Endometrial microvascular endothelial cells (primary cell): ENCODE measurements around the gene NR2F2. TPM values are rescaled to one million over a fixed set of nuclear protein-coding genes. Genes with fewer than 3 reads are reported as not detected.

Experiments used
- in situ Hi-C: cut with HindIII; loops from 2 replicates; pipeline ENCODE4 v1.10.0; 2017; ENCODE audit warnings: low sequenced_read_pairs, low pct_unique_long_range_greater_than_20kb; ENCODE audit errors: inconsistent ontology term
- total RNA-seq: library from RNA; depleted of rRNA; stranded (reverse); fragments of >200 nt; gene quantifications from one replicate; pipeline ENCODE4 v1.2.3, GENCODE V29; 2015; ENCODE audit errors: inconsistent ontology term

Gene NR2F2
- total RNA-seq, 1 donor from 2014 or later: 13.7 TPM

GRCh38 chr15:96338766-96339618, 8.5 kb downstream of the NR2F2 start:
- in situ Hi-C loops: loop anchor here (5.0 to 25.0 kb wide), 7 partner anchors 302 to 1677 kb away; no protein-coding TSS in a partner anchor

- in situ Hi-C loops: loop anchor here (5.0 to 25.0 kb wide), 7 partner anchors 302 to 1677 kb away; no protein-coding TSS in a partner anchor
These were observed 9.3 kb downstream of the NR2F2 start for GRCh38 chr15:96339619-96340347.

- in situ Hi-C loops: loop anchor here (25.0 kb wide), 6 partner anchors 303 to 1678 kb away; no protein-coding TSS in a partner anchor
These were observed 9.8 kb downstream of the NR2F2 start for GRCh38 chr15:96340348-96340597.

- in situ Hi-C loops: loop anchor here (25.0 kb wide), 6 partner anchors 304 to 1679 kb away; no protein-coding TSS in a partner anchor
These were observed 10.4 kb downstream of the NR2F2 start for GRCh38 chr15:96340598-96341512.

- in situ Hi-C loops: loop anchor here (25.0 kb wide), 6 partner anchors 304 to 1679 kb away; no protein-coding TSS in a partner anchor
These were observed 11.3 kb downstream of the NR2F2 start for GRCh38 chr15:96341513-96342405.

- in situ Hi-C loops: loop anchor here (25.0 kb wide), 6 partner anchors 305 to 1680 kb away; no protein-coding TSS in a partner anchor
These were observed 12.1 kb downstream of the NR2F2 start for GRCh38 chr15:96342406-96343112.

- in situ Hi-C loops: loop anchor here (25.0 kb wide), 6 partner anchors 306 to 1681 kb away; no protein-coding TSS in a partner anchor
These were observed 12.9 kb downstream of the NR2F2 start for GRCh38 chr15:96343113-96344059.

- in situ Hi-C loops: loop anchor here (25.0 kb wide), 6 partner anchors 307 to 1682 kb away; no protein-coding TSS in a partner anchor
These were observed 13.7 kb downstream of the NR2F2 start for GRCh38 chr15:96344060-96344705.

GRCh38 chr15:96344706-96345559, 14.4 kb downstream of the NR2F2 start:
- in situ Hi-C loops: loop anchor here (25.0 kb wide), 6 partner anchors 308 to 1683 kb away; no protein-coding TSS in a partner anchor

- in situ Hi-C loops: loop anchor here (25.0 kb wide), 6 partner anchors 308 to 1683 kb away; no protein-coding TSS in a partner anchor
These were observed 15.3 kb downstream of the NR2F2 start for GRCh38 chr15:96345560-96346399.

- in situ Hi-C loops: loop anchor here (25.0 kb wide), 6 partner anchors 309 to 1684 kb away; no protein-coding TSS in a partner anchor
These were observed 16.0 kb downstream of the NR2F2 start for GRCh38 chr15:96346409-96346970.

- in situ Hi-C loops: loop anchor here (25.0 kb wide), 6 partner anchors 310 to 1685 kb away; no protein-coding TSS in a partner anchor
These were observed 16.9 kb downstream of the NR2F2 start for GRCh38 chr15:96347181-96348111.
